NCI-H2227 (cell line): ENCODE measurements around the gene CYP2E1.
"Not testable (repeated sequence)": the region's sequence is repeated elsewhere in the genome, so short reads cannot be mapped to it uniquely, and the experiment has no call there.

ENCODE experiments used
- DNase-seq: peaks from one replicate; lab custom pipeline; 2025; ENCODE audit not compliant: unreplicated experiment; lab: John Stamatoyannopoulos, UW

CYP2E1 gene

DNA sequence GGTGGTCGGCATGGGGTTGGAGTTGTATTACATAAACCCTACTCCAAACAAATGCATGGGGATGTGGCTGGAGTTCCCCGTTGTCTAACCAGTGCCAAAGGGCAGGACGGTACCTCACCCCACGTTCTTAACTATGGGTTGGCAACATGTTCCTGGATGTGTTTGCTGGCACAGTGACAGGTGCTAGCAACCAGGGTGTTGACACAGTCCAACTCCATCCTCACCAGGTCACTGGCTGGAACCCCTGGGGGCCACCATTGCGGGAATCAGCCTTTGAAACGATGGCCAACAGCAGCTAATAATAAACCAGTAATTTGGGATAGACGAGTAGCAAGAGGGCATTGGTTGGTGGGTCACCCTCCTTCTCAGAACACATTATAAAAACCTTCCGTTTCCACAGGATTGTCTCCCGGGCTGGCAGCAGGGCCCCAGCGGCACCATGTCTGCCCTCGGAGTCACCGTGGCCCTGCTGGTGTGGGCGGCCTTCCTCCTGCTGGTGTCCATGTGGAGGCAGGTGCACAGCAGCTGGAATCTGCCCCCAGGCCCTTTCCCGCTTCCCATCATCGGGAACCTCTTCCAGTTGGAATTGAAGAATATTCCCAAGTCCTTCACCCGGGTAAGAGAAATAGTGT, at the start of gene CYP2E1:
CYP2E1 (plus strand) TSS at position 407 of the 632 bp plus-strand sequence; CDS start at position 440, 33 bp downstream.
- no peak for DNase-seq

DNA sequence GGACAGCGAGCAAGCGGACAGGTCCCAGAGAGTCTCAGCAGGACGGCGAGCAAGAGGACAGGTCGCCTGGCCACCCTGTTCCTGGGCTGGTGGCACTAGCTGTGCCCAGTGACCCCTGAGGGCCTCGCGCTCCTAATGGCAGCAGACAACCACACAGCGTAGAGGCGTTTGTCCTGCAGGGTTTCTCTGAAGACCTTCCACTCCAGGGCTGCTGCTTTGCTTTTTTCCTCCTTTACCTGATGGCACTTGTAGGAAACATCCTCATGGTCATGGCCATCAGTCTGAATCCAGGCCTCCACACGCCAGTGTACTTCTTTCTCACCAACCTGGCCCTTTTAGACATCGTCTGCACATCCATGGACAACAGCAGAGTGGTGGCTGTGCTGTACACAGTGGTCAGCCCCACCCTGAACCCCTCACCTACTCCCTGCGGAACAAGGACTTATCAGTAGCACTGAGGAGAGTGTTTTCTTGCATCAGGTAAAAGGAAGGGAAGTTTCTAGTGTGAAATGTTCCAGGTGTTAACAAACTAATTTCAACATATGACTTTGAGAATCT, 46.0 kb upstream of the CYP2E1 start:
- DNase-seq = no peak

DNA sequence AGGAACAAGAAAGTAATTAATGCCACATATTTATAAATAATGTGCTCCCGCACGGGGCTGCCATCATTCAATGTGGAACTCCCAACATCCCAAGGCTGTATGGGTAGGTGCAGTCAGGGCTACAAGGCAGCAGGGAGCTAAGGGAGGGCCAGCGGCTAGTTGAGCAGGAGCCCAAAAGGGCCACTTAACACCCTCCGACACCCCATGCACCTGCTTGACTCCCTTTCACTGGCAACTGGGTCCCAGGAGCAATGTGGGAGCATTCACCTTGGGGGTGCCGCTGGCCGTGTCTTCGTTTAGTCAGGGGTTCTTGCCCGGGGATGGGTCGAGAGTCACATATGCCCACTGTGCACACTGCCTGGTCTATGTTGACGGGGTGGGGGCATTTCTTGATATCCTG, 45.5 kb upstream of the CYP2E1 start:
- no peak for DNase-seq

DNA sequence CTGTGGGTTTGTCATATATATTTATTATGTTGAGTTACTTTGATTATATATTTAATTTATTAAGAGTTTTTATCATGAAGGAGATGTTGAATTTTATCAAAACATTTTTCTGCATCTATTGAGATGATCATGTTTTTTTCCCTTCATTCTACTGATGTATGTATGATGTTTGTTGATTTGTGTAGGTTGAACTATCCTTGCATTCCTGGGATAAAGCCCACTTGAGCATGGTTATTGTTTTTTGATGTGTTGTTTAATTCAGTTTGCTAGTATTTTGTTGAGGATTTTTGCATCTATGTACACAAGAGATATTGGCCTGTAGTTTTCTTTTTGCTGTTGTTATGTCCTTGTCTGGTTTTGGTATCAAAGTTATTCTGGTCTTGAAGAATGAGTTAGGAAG, 42.3 kb upstream of the CYP2E1 start:
- no peak for DNase-seq

DNA sequence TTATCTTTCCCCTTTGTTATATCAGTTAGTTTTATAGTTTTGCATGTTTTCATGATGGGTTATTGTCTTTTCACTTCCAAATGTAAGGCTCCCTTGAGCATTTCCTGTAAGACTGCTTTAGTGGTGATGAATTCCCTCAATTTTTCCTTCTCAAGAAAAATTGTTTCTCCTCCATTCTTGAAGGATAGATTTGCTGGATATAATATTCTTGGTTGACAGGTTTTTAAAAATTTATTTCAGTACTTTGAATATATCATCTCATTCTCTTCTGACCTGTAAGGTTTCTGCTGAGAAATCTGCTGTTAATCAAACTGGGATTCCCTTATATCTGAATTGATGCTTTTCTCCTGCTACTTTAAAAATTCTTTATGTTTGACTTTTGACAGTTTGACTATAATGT, 40.1 kb upstream of the CYP2E1 start:
- no peak for DNase-seq

DNA sequence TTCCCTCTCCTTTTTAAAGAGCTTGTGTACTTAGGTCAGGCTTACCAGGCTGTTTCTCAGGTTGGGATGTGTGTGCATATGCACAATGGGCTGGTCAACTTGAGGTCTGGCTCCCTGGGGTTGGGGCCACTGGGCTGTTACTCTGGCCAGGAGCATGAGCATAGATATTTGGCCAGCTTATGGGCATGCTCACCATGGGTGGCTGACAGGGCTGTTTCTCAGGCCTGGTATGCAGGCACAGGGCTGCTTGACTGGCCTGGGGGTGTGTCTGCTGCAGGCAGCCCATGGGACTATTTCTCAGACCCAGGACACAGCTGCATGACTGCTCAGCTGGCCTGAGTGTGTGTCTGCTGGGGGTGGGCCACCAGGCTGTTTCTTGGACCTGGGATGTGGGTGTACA, 38.8 kb upstream of the CYP2E1 start:
- no peak for DNase-seq

DNA sequence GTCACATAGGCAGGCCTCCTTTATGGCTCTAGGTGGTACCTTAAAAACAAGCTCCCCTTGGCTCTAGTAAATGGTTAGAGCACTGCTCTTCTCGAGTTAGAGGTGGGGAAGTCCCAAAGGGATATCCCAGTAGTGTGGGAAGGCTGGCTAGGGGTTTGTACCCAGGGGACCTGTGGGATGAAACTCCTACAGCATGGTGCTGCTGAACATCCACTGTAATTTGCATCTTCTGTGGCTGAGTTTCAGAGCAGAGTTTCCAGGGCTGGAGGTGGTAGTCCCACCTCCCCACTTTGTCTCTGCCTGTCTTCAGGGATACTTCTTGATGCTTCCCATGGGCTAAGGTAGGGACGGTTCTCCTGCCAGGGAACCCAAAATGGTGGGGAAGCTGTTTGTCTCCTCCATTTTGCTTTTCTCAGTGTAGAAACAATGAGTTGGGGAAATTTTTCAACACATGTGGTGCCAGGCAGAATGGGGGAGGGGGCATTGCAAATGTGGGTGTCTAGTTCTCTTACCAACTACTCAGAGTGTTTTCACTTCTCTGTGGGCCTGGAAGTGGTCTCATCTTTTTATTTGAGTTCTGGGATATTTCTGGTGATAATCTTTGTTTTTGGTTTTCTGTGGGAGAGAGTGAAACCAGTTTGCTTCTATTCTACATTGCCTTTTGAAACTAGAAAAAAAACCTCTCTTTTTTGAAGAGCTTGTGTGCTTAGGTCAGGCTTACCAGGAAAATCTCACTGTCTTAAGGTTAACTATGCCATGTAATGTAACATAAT, 37.2 kb upstream of the CYP2E1 start:
- no peak for DNase-seq

DNA sequence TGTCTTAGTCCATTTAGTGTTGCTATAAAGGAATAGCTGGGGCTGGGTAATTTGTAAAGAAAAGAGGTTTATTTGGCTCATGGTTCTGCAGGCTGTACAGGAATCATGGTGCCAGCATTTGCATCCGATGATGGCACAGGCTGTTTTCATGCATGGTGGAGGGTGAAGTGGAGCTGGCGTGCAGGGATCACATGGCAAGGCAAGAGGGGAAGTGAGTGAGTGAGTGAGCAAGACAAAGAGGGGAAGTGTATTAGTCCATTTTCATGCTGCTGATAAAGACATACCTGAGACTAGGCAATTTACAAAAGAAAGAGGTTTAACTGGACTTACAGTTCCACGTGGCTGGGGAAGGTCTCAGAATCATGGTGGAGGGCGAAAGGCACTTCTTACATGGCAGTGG, 33.6 kb upstream of the CYP2E1 start:
- not testable (repeated sequence) for DNase-seq

DNA sequence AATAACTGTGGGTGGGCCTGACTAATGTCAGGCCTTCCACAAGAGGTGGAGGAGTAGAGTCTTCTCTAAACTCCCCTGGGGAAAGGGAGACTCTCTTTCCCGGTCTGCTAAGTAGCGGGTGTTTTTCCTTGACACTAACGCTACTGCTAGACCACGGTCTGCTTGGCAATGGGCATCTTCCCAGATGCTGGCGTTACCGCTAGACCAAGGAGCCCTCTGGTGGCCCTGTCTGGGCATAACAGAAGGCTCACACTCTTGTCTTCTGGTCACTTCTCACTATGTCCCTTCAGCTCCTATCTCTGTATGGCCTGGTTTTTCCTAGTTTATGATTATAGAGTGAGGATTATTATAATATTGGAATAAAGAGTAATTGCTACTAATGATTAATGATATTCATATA, 29.8 kb upstream of the CYP2E1 start:
- DNase-seq = not testable (repeated sequence)

DNA sequence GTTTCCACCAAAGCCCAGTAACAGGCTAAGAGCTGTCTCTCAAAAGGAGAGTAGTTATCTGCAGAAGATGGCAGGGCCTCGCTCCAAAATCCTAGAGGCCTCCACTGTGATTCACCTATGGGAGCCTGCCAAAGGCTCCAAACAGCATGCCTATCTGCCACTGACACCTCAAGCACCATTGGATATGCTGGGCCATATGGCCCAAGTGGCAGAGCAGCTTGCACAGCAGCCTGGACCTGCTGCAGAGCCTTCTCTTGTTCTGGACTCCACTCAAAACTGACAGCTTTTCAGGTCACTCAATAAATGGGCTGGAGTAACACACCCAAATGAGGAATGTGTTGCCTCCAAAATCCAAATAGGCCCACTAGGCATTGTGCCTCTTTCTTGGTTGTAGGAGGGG, 28.0 kb upstream of the CYP2E1 start:
- DNase-seq = not testable (repeated sequence)

DNA sequence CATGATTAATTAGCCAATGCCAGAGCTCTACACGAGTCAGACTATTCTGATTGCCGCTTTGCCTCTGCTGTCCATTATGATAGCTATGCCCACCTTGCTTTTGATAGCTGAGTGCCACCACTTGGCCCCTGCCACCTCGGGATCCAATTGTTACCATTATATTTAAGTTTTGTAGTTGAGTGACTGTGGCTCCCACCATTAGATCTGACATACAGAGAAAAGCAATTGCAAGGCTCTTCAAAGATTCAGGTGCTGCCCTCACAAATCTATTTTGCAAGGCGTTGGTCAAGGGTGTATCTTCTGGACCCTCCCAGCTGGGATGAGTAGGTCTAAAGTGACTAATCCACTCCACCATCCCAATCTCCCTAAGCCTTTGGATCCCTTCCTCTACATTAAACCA, 26.3 kb upstream of the CYP2E1 start:
- DNase-seq = not testable (repeated sequence)

DNA sequence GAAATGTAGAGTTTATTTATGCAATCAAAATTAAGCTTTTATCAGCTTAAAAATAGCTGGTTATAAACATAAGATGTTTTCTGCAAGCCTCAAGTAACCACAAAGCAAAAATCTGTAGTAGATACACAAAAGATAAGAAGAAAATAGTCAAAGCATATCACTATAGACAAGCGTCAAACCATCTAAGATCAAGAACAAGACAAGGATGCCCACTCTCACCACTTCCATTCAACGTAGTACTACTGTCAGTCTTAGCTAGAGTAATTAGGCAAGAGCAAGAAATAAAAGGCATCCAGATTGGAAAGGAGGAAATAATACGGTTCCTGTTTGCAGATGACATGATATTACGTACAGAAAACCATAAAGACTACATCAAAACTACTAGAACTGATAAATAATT, 17.5 kb upstream of the CYP2E1 start:
- DNase-seq = no peak

DNA sequence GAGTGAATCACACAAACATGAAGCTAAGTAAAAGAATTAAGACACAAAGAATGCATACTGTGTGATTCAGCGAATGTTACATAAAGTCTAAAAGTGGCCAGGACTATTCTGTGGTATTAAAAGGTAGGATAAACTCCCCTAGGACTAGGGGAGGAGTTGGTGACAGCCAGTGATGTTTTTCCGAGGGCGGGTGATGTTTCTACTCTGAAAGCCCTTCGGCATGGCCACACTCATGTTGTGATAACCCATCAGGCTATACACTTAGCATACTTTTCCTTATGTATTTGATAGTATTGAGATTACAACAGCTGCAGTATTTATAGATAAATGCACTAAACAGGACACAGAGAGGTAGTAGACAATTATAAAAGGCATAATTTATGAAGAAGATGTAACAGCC, 15.8 kb upstream of the CYP2E1 start:
- no peak for DNase-seq

DNA sequence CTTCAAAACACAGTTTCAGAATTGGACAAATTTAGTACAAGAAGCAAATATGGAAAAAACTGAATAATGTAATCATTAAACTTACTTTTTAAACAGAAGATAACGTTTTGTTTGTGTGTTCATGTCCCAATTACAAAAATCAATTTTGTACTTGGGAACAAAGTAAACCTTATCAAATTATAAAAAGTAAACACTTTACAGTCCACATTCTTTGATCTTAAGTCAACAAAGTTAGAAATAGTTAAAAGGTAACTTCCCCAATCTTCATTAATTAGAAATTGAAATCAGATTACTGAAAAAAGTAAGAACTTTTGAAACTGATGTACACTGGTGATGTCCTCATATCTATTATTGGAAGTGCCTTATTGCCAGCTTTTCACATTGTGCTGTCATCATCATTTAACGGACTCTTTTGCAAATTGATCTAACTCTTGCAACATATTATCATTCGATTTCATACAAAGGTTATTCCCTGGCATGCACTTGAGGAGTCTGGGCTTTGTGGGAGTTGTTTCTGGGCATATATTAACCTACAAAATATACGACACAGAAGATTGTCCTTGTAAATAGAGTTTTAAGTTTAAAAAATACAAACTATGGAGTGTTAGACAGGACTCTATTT, 15.1 kb upstream of the CYP2E1 start:
- DNase-seq = no peak

DNA sequence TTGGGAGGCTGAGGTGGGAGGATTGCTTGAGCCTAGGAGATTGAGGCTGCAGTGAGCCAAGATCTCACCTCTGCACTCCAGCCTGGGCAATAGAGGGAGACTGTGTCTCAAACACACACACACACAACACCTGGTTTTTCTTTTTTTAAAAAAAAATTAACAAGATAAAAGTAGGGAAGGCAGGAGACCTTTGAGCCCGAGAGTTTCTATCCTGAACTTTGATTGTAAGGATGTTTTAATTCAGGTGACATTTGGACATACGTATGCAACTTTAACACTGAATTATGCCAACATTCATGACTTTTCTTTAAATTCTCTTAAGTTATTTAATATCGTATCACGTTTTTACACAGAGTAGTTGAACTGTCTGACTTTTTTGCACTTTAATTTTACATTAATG, 11.7 kb upstream of the CYP2E1 start:
- no peak for DNase-seq

DNA sequence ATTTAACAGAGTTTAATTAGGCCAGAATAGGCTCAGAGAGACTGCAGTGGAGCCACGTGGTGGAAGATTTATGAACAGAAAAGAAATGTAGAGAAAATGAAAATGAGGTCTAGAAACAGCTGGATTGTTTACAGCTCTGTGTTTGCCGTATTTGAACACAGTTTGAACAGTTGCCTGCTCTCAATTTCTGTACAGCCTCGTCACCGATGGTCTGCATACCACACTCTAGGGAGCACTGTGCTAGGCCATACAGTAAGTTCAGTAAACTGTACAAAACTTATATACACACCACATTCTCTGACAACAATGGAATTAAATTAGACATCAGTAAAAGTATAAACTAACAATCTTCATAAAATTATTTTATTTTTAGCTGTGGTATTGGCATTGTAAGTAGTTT, 11.1 kb upstream of the CYP2E1 start:
- no peak for DNase-seq

DNA sequence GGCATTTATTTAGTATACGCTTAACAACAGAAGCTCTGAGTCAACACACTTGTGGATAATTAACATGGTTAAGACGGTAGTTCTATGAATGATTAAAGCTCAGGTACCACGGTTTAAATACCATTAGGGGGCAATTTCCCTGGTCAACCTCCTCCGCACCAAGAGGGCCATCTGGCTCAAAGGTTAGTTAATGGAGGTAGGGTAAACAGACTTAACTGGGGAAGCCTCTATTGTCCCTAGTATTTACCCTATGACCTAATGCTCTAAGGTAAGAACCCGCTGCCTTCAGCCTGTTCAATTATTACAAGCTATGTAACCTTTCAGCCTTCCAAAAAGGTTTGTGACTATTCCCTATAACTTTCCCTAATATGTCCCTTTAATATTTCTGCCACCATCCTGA, 8.6 kb upstream of the CYP2E1 start:
- not testable (repeated sequence) for DNase-seq

DNA sequence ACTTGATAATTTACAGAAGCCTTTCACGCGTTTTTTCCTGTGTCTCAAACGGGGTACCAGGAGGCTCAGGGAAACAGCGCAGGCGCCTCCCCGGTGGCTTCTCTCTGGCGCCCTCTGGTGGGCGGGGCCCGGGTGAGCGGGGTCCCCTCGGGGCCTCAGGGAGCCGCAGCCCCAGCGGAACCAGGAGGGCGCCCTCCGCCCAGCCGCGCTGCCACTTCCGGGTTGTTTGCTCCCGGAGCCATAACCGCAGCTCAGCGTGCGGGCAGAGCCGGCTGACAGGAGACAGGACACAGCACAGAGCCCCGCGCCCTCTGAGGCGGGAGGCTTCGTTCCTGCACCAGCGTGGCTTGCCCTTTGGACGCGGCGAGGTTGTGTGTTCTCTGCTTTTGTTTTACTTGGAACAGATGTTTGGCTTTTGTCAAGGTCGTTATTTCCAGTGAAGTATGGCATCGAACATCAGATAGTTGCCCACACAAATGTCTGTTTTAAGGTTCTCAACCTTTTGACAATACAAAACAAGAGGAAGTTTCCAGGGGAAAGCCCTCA, 6.9 kb upstream of the CYP2E1 start:
- DNase-seq = peak; percentile 92

DNA sequence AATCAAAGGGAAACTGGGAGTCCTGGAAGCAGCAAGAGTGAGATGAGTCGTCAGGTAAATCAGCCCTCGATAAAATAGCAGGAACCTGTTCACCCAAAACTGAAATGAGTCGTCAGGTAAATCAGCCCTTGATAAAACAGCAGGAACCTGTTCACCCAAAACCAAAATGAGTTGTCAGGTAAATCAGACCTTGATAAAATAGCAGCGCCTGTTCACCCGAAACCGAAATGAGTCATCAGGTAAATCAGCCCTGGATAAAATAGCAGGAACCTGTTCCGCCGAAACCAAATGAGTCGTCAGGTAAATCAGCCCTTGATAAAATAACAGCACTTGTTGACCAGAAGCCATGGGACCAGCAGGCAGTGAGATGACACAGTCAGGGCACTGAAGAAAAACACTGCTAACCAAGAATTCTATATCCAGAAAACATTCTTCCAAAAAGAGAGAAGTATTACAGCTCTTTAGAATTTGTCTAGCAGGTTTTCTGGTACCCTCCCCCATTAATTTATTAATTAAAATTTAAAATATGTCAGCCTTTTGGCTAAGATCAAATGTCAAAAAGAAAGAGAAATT, 3.4 kb upstream of the CYP2E1 start:
- no peak for DNase-seq

DNA sequence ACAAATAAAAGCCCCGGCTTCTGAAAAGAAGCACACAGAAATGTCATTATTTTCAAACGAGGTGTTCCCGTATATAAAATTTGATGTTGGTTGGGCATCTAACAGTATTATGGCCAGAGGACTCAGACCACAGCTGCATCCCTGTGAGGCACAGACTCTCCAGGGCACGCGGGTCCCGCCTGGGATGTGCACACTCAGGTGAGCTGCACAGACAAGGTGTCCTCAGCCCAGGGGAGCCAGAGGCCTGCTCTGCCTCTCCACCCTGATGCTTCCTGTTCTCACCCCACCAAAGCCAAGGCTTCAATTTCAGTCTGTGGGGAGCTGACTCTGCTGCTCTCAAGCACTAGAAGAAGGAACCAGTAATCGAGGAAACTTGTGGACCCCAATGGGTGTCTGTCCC, 1.7 kb upstream of the CYP2E1 start:
- DNase-seq = no peak

DNA sequence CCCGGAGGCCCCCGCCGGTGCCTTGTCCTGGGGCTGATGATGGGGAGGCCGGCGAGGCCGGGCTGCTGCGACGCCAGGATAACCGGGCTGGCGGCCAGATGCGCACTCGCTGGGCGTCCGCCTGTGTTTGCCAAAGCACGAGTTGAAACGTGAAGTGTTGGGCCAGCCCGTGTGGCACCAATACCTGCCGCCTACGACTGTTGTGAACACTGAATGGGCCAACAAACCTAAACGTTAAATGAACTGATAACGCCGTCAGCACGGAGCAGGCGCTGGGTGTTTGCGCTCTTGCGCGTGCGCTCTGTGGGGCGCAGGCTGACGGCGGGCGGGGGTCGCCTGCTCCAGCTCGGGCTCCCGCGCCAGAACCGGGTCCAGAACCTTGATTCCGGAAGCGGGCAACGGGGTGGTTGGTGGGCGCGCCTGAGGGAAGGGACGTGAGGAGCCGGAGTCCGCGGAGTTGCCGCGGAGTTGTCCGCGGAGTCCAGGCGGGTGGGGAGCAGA, 658 bp downstream of the CYP2E1 start:
- DNase-seq = peak; percentile 45
